Stimulated activated CD4-positive, alpha-beta T cell treated with anti-CD3 and anti-CD28 coated beads, TNF-alpha, amount 100 ng/mL, for 1 hour (primary cell): Measurements from ENCODE around the gene RPH3AL.
"Not testable (repeated sequence)": the region's sequence is repeated elsewhere in the genome, so short reads cannot be mapped to it uniquely, and the experiment has no call there.

ENCODE experiments used
- DNase-seq, 3 donors: peaks; one replicate each; pipeline ENCODE4 v3.0.0-alpha.2; 2020; ENCODE audit warnings: low read depth in 3 of 3, low spot score in 1 of 3

Gene RPH3AL

DNA sequence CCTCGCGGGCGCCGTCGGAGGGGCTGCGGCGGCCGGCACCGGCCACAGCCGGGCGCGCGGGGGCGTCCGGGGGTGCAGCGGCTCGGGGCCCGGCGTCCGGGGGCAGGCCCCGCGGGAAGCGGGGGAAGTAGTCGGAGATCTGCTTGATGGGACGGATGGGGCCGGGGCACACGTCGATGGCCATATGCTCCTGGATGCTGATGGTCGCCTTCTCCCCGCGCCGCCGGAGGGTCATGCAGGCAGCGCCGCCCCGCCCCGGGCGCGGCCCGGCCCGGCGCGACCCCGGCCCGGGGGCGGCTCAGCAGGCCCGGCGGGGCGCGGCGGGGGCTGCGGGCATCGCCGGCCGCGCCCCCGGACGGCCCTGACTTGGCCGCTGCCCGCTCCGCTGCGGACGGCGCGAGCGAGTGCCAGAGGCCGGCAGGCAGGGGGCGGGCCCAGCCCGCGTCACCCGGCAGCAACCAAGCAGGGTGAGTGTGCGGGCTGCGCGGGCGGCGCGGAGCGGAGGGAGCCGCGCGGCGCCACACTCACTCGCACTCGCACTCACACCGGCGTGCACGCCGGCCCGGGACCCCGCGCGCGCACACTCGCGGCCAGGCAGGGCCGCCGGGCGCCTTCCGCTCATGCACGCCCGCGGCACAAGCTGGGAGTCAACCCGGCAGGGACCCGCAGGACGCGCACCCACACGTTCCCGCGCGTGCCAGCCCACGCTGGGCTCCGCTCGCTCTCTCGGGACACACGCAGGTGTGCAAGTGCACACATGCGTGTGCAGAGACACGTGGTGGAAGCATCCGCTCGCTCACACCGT is 171.2 kb downstream of the RPH3AL start, which contains the start of gene DOC2B:
Gene DOC2B, minus strand, starts transcription at position 406 of the 805 bp plus-strand sequence. Its CDS starts 171 bp downstream, at position 235.
- DNase-seq, result no peak

DNA sequence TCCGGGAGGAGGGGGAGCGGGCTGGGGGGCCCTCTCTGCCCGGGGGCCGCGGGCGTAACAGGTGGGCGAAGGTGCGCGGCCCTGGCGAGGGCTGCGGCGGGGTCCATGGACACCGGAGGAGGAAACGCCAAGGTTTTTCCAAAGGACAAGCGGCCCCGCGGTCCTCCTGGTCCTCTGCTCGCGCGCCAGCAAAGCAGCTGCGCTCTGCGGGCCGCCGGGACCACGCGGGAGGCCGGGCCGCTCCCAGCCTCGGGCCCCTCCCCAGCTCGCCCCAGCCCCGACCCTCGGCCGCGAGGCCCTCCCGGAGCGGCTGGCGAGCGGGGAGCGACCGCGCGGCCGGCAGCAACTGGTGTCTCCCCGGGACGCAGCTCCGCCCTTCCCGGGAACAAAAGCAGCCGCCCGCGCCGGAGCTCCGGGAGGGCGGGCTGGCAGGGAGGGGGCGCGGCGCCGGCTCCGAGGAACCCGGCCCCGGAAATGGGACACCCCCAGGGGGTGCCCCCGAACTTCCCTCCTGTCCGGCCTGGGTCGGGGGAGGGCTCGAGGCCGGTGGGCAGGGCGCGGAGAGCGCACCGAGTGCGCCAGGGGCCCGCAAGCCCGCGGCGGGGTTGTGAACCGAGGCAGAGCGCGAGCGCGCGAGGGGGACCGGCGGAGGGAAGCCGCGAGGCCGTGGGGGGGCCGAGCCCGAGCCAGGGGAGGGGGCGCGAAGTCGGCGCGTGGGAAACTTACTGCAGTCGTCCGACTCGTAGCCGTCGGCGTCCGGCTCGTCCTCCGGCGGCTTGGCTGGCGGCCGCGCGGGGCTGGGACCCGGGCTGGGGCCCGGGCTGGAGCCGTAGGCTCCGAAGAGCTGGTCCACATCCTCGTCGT is 172.0 kb downstream of the RPH3AL start:
- no peak for DNase-seq

DNA sequence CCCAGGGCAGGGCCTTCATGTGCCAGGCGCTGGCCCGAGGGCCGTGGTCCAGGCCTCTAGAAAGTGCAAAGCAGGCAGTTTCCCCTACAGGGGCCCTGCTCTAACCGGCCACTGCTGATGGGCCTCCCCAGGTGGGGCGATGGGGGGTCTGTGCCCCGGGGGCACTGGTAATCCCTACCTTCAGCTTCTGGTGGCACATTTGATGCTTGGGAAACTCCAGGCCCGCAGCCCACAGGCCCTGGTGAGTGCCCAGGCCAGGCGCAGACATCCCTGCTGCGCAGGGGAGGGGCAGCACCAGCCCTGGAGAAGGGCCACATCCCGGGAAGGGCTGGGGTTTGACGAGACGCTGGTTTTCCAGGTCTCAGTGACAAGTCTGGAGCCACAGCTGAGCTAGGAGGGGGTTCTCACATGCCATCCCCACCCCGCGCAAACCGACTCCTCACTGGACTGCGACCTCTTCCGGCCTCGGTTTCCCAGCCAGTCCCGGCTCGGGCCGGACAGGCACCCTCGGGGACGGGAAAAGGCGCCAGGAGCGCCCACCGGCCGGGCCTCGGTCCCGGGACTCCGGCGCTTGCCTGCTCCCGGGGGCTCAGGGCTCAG is 172.7 kb downstream of the RPH3AL start:
- no peak for DNase-seq

DNA sequence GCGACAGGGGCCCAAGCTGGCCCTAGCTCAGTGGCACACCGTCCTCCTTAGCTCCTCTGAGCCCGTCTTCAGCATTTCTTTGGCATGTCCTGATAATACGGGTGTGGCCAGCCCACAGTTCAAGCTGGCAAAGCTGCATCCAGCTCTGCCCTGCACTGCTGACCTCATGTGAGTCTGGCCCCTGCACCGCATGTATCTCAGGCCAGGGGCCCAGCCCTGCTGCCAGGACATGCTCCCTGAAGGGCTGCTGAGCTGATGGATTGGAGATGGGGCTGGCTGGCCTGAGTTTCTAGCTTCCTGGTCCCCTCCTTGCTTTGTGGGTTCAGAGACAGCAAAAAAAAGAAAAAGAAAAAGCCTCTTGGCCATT is 173.6 kb downstream of the RPH3AL start:
- DNase-seq, result no peak

DNA sequence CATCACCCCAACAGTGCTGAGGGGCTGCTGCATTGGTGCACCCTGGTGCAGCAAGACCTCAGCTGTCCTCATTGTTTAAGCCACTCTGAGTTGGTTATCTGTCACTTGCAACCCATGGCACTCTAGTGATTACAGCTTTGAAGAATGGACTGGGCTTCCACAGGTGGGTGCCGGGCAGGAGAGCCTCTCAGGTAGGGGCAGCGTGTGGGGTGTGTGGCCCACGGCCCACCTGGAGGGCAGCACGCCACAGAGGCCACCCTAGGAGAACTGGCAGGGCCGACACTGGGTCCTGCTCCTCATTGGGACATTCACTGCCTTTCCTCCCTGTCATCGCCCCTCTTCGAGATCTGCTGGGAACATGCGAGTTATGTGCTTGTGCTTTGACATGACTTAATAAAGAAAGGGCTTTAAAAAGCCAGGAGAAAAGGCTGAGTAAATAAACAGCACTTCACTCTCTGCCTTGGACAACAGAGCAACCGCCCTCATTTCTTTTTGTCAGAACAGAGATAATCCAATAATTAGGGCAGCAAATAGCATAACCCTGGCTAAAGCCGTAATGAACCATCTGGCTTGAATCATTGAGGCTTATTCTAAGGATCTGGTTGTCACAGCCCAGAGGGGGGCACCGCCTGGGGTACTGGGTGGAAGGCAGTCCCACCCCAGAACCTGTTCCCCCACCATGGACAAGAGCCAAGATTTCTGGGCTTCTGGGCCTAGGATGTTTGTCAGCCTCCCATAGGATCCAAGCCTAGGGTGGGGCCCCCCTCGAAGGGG is 174.1 kb downstream of the RPH3AL start:
- no peak for DNase-seq

DNA sequence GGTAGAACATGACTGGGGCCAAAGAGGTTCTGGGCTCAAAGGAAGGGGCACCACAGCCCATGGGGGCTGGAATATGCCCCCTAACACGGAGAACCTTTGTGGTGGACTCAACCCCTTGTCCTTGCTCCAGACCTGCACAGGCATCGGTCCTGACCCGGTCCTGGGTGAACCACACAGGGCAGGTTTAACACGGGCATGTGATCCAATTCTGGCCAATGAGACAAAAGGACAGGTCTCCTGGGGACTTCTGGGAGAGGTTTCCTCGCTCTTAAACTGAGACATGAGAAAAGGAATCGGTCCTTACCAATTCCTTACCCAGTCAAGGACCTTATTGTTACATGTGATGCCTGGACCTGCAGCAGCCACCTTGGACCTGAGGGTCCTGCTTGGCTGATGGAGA is 174.8 kb downstream of the RPH3AL start:
- no peak for DNase-seq

DNA sequence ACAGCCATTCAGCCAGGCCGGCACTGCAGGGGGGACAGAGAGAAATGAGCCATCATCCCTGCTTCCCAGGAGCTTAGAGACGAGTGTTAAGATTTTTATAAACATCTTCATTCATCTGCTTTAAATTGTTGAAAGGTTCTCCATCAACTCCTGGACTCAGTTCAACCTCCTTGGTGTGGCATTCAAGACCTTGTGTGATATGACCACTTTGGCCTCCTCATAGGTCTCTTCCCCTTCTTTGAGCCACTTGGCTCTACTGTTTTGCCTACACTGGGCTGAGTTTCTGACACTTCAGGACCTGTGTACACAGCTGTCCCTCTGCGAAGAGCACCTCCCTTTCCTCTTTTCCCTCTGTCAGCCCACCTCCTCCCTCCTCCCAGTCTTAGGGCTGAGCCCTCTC is 175.5 kb downstream of the RPH3AL start:
- DNase-seq, result no peak

DNA sequence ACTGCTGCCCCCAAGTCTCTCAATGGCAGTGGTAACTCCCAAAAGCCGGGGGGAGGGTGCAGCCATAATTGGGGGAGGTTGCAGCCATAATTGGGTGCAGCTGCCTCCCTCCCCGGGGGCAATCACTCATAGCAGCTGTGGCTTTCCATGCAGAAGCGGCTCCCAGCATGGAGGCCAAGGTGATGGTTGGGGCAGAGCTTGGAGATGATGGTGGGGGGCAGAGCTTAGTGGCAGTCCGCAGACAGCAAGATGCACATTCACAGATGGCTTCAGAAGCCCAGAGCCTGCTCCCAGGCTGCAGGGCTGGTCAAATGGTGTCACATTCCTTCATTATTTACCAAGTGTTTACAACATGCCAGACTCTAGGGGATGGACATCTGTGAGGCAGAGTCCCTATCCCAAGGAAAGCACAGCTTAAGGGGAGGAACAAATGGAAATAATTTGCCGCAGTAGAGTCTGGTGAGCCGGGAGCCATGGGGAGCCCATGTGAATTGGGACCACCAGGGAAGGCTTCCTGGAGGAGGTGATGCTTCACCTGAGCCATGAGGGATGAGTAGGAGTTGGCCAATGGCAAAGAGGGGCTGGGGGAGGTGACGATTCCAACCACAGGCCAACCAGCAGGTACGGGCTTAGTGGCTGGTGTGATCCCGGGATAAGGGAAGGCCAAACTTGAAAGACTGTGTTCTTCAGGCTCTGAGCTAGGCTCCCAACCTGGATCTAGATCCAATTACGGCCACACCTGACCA is 179.3 kb downstream of the RPH3AL start:
- no peak for DNase-seq

DNA sequence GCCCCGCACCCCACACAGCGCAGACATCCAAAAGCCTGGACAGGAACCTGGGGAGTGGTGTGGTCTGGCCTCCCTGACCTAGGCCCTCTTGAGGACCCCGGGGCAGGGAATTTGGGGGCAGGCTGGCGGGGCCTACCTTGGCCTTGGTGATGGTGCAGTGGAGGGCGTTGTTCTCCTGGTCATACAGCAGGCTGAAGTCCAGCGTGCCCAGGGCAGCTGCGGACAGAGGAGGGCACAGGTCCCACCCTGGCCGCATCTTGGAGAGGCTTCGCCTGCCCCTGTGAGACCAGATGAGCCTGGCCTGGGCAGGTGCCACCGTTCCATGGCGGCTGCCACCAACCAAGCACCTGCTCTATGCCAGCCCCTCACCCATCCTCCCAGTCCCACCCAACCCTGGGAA is 180.2 kb downstream of the RPH3AL start:
- no peak for DNase-seq

DNA sequence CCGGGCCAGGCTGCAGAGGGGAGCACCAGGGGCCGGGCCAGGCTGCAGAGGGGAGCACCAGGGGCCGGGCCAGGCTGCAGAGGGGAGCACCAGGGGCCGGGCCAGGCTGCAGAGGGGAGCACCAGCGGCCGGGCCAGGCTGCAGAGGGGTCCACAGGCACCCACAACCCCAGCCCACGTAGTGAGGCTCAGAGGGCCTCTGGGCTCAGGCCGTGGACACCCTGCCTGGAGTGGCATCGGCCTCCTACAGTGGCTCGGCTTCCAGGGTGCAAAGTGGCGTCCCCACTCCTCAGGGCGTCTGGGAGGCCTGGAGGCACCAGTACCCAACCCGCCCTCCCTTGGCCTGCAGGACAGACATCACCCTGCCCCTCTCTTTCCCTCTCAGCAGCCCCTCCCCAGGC is 180.7 kb downstream of the RPH3AL start:
- DNase-seq, result no peak

DNA sequence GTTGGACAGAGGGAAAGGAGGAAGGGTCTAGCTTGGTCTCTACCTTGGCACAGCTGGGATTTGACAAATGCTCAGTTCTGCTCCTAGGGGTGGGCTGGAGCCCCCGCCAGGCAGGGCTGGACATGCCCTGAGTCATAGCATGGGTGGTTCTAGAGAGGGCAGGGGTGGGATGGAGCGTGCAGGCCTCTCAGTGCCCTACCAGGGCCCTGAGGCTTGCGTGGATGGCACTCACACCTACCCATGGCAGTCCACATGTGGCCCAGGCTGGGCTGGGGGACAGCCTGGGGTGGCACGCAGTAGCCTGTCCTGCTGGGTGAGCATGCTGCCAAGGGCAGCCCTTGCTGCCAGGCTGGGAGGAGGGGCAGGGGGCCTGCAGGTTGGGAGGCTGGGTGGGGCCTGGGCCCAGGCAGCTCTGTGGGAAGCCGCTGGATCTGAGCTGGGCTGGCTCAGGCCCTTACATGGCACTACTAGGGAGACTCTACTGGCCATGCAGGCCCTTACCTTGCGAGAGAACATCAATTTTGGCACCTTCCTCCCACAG is 182.4 kb downstream of the RPH3AL start:
- no peak for DNase-seq

DNA sequence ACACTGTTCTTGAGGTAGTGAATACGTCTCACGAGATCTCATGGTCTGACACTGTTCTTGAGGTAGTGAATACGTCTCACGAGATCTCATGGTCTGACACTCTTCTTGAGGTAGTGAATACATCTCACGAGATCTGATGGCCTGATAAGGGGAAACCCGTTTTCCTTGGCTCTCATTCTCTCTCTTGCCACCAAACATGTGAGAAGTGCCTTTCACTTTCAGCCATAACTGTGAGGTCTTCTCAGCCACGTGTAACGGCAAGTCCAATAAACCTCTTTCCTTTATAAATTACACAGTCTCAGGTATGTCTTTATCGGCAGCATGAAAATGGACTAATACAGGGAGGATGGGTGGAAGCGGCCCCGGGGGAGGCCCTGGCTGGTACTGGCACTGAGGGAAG is 184.0 kb downstream of the RPH3AL start:
- DNase-seq, result not testable (repeated sequence)

DNA sequence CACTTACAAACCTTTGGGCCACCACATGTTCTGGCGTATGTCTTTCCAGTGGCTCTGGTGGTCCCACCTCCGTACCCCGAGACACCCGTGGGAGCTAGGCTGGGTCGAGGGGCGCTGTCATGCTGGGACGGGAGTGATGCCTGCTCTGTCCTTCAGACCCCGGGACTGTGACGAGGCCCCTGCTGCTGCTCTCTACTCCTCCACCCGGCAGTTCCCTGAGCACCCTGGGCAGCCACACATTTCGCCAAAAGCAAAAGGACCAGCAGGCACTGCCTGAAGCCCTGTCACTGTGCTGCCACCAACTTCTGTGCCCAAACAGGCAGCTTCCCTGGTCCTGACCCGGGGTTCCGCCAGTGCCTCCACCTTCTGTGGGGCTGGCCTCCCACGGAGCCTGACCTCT is 186.7 kb downstream of the RPH3AL start:
- DNase-seq, result no peak

DNA sequence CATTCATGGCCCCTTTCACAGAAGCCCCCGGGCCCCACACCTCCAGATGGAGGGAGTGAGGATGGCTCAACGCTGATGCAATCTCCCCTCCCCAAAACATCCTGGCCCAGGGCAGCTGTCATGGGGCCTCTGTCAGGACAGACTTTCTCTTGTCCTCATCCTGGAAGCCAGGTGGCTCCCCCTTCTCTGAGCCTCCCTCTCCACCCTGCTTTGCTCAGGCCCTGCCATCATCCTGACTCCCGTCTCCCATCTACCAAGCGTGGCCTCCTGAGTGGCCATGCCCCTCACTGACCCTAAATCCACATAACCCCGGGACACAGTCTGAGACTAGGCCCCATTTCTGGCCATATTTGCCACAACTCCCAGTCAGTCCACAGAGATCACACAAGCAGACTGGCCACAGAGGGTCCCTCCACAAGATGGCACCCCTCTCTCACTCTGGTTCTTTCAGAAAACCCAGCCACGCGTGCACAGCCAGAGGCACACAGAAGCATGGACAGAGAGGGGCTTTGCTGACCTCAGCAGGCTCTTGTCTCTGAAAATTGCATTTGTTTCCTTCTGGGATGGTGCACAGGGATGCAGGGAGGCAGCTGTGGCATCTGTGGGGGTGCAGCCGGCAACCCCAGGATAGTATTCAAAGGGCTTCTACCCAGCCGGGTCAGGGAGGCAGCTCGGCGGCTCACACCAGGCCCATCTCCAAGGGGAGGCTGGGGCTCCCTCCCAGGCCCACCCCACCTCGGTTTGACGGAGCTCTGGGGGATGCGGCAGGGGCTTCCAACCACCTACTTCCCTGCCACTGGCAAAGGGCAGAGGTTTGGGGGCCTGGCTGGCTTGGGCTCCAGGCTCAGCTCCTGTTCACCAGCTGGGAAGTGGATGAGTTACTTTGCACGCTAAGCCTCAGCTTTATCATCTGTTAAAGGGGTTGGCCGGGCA is 188.0 kb downstream of the RPH3AL start:
- no peak for DNase-seq

DNA sequence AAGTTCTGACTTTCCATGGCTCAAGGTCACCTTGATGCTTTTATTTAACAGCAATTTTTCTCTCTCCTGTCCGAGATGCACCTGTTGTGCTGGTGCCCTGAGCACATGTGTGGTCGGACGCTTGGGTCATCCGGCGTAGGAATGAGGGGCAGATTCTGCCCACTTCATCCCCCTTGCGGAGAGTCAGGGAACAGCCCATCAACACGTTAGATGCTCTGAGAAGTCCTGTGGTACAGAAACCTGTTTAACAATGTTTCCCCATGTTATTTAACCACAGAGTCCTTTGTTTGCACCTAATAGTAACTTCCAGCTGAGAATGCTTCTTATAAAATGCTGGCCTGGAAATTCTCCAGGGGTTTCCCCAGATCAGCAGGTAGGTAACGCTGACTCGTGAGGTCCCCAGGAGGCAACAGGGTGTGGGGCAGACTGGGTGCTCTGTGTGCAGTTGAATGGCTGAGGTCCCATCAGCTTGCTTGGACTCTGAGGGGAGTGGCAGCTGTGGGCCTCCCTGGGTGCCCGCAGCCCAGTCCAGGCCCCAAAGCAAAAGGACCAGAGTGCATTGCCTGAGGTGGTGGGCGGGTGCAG is 189.0 kb downstream of the RPH3AL start:
- no peak for DNase-seq

DNA sequence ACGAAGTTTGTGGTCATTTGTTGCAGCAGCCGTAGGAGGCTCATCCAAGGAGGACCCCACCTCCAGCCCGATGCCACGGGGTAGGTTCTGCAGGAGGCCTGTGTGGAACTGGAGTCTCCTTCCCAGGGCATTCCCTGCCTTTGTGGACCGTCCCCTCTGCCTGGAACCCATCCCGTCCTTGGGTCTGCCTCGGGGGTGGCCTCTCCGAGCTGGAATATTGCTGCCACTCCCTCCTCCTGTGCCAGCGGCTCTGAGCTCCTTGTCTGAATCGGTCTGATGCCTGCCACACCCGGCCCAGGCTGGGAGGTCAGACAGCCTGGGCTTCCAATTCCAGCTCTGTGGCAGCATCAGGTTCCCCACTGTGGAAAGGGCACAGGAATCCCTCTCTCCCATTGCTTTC is 189.9 kb downstream of the RPH3AL start:
- no peak for DNase-seq
